Stimulated activated CD8-positive, alpha-beta memory T cell treated with anti-CD3 and anti-CD28 coated beads, Interleukin-7, amount 100 ng/mL, for 48 hours (primary cell): ENCODE measurements around the gene PTGDS.

Source experiments
- DNase-seq, 2 donors: peaks; one replicate each; pipeline ENCODE4 v3.0.0-alpha.2; 2020; ENCODE audit warnings: low read depth in 1 of 2; ENCODE audit errors: extremely low read depth in 1 of 2

Gene PTGDS

DNA sequence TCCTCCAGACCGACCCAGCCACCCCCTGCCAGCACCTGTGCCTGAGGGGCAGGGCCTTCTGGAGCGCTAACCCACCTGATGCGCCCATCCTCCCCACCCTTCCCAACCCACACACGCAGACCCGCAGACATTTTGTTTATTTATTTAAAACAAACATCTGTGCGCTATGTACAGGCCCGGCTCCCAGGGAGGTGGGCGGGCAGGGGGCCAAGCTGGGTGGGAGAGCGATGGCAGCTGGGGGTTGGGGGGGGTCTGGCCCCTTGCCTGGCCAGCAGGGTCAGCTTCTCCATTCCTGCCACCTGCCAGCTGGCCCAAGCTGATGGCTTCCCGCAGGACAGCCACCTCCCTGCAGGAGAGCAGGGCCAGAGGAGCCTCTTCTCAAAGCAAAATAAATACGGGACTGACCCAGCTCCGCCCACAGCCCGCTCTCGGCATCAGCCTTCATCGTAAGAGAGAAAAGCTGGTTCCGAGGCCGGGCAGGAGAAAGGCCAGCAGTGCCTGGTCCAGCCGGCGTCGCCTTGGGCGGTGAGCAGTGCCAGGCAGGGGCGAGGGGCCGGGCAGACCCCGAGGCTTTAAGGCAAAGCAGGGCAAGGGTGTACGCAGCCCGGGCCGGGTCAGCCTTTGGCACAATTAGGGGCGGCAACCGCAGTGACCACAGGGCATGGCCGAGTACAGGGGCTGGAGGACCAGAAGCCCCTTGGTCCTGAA lies 30.0 kb downstream of the PTGDS start:
- no peak for DNase-seq

- no peak for DNase-seq
Observed at GRCh38 chr9:137007816-137008270, 30.5 kb downstream of the PTGDS start.

DNA sequence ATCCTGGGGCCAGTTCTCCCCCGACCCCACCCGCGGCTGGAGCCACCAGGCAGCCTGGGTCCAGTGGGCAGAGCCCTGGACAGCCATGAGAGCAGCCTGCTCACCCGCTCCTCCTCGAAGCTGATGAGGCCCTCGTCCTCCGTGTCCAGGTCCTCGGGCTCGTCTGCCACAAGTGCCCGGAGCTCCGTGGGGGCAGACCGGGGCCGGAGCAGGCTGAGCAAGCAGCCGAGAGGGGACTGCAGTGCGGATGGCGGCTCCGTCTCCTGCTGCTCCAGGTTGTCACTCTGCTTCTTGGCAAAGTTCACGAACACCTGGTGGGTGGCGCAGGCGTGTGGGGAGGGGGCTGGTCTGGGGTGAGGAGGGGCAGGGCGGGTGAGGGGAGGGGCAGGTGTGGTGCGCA lies 31.0 kb downstream of the PTGDS start:
- no peak for DNase-seq

DNA sequence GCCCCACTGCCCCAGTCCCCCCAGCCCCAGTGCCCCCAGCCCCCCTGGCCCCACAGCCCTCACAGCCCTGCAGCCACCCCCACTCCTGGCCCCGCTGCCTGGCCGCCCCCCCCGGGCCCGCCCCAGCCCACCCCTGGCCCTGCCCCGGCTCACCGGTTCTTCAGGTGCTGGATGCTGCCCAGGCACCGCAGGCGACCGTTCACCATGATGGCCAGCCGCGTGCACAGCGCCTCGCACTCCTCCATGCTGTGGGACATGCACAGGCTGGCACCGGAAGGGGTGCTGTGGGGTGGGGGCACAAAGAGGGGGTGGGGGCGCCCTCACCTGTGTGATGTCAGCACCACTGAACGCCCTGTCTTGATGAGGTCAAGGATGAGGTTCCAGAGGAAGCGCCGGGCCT lies 31.9 kb downstream of the PTGDS start:
- no peak for DNase-seq

DNA sequence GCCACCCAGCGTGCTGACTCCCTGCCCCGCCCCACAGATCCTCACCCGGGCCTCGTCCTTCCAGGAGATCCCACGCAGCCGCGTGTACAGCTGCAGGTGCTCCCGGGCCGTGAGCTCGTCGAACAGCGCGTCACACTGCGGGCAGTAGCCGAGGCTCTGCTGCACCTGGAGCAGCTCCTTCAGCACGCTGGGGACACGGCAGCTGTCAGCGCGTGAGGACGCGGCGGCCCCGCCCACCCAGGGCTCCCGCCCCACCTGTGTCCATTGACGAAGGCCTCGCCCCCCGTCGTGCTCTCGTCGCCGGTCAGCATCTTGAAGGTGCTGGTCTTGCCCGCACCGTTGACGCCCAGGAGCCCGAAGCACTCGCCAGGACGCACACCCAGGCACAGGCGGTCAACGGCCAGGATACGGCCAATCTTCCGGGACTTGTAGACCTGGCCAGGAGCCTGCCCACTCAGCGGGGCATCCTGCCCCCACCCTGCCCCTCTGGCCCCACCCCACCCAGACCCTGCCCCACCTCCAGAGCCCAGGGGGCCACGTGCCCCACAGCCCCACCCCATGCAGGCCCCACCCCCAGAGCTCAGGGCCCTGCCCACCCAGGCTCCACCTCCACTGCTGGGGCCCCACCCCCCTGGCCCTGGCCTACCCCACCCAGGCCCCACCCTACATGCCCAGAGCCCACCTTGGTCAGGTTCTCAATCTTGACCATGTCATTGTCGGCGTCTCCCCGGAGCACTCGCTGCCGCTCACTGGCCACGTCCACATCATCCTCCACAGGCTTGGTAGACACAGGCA lies 32.8 kb downstream of the PTGDS start:
- DNase-seq = no peak

DNA sequence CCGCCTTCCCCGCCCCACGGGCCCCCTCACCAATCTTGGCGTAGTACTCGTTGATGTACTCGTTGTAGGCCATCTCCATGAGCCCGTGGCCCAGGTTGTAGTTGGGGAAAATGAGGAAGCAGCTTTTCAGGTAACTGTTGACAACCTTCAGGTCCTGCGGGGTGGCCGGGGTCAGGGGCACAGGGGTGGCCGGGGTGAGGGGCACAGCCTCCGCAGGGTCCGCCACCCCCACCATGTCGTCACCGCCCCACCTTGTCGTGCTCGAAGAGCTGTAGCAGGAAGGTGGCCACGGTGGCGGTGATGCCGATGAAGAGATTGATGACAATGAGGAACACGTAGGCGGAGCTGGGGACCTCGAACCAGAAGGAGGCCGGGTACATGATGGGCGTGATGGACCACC lies 33.9 kb downstream of the PTGDS start:
- no peak for DNase-seq

- no peak for DNase-seq
Observed at GRCh38 chr9:137011907-137012675, 34.8 kb downstream of the PTGDS start.

- DNase-seq = no peak
Observed at GRCh38 chr9:137012694-137013570, 35.6 kb downstream of the PTGDS start.

DNA sequence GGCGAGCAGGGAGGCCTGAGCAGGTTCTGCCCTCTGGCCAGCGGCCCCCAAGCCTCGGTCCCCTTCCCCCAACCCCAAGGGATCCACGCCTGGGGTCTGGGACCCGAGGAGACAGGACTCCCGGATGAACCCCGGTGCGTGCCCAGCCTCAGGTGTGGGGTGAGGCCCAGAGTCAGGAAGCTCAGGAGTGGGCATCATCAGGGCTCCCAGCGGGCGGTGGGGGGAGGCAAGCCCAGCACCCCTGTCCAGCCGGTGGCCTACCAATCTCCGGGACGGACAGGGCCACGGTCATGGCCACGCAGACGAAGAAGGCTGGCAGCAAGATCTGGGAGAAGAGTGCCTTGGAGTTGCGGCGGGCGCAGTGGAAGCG lies 36.3 kb downstream of the PTGDS start:
- no peak for DNase-seq

- DNase-seq = no peak
Observed at GRCh38 chr9:137014166-137014565, 36.9 kb downstream of the PTGDS start.

- no peak for DNase-seq
Observed at GRCh38 chr9:137014776-137015539, 37.7 kb downstream of the PTGDS start.

DNA sequence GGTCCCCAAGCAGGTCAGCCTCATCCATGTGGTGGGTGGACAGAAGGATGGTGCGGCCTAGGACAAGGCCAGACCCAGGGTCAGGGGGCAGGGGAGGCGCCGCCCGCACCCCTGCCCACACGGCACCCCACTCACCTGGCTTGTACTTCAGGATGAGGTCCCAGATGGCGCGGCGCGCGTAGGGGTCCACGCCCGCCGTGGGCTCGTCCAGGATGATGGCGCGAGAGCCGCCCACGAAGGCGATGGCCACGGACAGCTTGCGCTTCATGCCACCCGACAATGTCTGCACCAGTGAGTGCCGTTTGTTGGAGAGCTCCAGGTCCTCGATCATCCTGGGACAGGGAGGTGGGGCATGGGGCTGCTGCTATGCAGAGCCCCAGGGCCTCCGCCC lies 38.2 kb downstream of the PTGDS start:
- no peak for DNase-seq

GRCh38 chr9:137015976-137016375 lies 38.7 kb downstream of the PTGDS start:
- DNase-seq = no peak

DNA sequence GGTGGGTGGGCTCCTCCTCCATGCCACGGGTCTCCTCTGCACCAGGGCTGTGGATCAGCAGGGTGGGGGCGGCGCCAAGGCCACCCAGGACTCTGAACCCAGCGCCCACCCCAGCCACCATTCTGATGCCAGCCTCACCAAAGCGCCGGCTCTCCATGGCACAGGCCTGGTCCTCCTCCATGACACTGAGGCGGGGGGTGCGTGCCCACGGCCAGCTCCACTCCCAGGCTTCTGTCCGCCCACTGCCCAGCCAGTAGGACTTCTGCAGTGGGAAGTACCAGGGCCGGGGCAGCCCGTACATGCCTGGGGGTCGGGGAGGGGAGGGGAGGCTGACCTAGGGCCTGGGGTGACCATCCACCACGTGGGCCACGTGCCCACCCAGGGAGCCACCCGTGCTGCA lies 39.1 kb downstream of the PTGDS start:
- no peak for DNase-seq

- no peak for DNase-seq
Observed at GRCh38 chr9:137017071-137017470, 39.8 kb downstream of the PTGDS start.

DNA sequence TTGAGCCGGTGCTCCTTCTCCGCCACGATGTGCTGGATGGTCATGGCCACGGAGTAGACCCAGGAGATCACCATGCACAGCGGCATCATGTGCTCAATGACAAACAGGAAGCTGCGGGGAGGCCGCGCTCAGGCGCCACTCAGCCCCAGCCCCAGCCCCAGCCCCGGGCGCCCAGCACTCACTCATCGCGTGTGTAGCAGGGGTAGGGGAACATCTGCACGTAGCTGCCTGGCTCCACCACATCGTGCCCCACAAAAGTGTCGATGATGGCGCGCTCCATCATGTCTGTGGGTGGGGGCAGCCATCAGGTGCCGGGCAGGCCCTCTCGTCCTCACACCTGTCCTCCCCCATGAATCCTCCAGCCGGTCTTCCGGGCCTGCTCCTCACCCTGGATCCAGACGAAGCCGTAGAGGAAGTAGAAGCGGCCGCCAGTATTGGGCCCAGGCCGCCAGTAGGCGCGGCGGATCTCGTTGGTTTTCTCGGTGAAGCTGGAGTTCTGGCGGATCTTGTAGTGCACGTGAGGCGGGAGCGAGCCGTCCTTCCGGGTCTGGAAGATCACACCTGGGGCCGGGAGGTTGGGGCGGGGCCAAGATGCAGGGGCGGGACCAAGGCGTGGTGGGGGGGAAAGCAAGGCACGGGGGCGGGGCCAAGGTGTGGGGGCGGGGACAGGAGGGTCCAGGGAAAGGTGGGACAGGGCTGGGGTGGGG lies 40.6 kb downstream of the PTGDS start:
- no peak for DNase-seq

DNA sequence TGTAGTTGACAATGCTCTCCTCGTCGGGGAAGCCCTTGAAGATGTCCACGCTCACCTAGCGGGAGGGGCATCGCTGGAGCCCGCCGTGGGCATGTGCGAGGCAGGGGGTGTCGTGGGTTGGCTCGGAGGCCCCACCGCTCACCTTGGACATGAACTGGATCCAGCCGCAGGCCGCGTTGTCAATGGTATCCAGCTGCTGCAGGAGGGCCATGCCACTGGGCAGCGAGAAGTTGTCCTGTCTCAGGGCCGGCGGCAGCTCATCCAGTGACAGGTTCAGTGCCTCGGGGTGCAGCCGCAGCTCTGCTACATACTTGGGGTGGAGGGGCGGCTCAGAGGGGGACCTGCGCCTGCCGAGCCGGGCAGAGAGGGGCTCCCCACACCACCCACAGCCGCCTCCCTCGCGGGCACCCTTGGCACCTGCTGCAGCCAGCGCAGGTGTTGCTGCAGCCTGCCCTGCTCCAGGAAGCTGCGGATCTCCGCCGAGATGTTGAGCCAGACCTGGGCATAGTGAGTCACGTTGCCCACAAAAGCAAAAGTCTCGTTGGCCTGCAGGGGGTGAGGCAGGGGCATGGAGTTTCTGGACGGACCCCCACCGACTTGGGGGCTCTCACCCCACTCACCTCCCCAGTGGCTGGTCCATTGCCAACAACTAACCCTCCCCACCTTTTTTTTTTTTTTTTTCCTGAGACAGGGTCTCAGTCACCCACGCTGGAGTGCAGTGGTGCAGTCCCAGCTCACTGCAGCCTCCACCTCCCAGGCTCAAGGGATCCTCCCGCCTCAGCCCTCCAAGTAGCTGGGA lies 41.7 kb downstream of the PTGDS start:
- DNase-seq = no peak

GRCh38 chr9:137019891-137020683 lies 42.8 kb downstream of the PTGDS start:
- no peak for DNase-seq
